Ishikawa (cell line): ENCODE data around the gene CDX1.

ENCODE experiments used
- CREB1 ChIP-seq: IDR thresholded peaks from 2 replicates; pipeline ENCODE4 v1.6.1; 2012; ENCODE audit warnings: low read depth
- EGR1 ChIP-seq: IDR thresholded peaks from 2 replicates; pipeline ENCODE4 v1.6.1; 2012
- NFIC ChIP-seq: IDR thresholded peaks from 2 replicates; pipeline ENCODE4 v1.6.1; 2012
- TCF12 ChIP-seq: IDR thresholded peaks from 2 replicates; pipeline ENCODE4 v1.6.1; 2012; ENCODE audit warnings: low read depth
- YY1 ChIP-seq: IDR thresholded peaks from 2 replicates; pipeline ENCODE4 v1.6.1; 2012; ENCODE audit warnings: low read depth
- TF ChIP-seq, protein P1 (sequence below): IDR thresholded peaks from 2 replicates; pipeline ENCODE4 v1.6.1; 2012
- TF ChIP-seq, protein P2 (sequence below): IDR thresholded peaks from 2 replicates; pipeline ENCODE4 v1.6.1; 2012

DNA sequence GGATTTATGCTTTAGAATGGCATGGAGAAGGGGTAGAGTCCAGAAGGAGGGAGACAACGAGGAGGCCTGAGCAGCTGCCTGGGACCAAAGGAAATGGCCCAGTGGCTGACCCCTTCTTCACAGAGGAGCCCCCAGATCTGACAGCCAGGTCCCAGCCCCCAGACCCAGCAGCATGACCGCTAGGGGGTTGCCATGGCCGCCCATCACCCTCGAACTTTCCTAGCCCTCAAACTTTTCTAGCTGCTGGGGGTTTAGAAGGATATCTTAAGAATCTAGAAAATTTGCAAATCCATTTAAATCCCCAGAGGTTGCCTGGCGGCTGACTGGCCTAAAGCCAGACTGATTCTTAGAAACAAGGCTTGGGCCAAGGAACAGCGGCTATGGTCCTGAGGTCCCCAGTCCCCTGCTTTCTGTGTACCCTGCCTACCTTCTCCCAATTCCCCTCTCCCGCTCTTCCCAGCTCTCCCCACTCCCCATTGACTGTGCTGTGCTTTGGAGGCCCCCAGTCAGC is 11.9 kb upstream of the CDX1 start:
- TF ChIP-seq, protein P1, sequence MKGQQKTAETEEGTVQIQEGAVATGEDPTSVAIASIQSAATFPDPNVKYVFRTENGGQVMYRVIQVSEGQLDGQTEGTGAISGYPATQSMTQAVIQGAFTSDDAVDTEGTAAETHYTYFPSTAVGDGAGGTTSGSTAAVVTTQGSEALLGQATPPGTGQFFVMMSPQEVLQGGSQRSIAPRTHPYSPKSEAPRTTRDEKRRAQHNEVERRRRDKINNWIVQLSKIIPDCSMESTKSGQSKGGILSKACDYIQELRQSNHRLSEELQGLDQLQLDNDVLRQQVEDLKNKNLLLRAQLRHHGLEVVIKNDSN, result no peak
- TF ChIP-seq EGR1, result no peak
- no peak for TF ChIP-seq TCF12
- TF ChIP-seq YY1, result no peak
- TF ChIP-seq, protein P2, sequence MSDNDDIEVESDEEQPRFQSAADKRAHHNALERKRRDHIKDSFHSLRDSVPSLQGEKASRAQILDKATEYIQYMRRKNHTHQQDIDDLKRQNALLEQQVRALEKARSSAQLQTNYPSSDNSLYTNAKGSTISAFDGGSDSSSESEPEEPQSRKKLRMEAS, result no peak
- TF ChIP-seq NFIC, result no peak
- no peak for TF ChIP-seq CREB1
